ENCODE data around the gene PPP4R3A. TPM values are rescaled to one million over a fixed set of nuclear protein-coding genes. Genes with fewer than 3 reads are reported as not detected.

Gene PPP4R3A
- total RNA-seq = 57.7 to 73.9 TPM (median 64.5 TPM) in 3 replicates
- long read RNA-seq, full-length matches to known transcripts = 82 of 102 reads
- long read RNA-seq, partial matches to known transcripts = 2 of 102 reads
- long read RNA-seq, other reads (novel, unspliced or antisense) = 18 of 102 reads

- H3K4me3 Mint-ChIP-seq (ENCODE audit: unreplicated experiment) = peak within 1 kb of the TSS; percentile 100
These were observed at the start of gene PPP4R3A for GRCh38 chr14:91510171-91511042. PPP4R3A (minus strand) TSS chr14:91510310; CDS start chr14:91509647, 663 bp downstream.

GRCh38 chr14:91555531-91555930, 45.4 kb upstream of the PPP4R3A start:
- Mint-ChIP-seq H3K27ac (ENCODE audit: unreplicated experiment) (no peak overlapping the region), H3K27me3 (ENCODE audit: low read depth) (peaks cover 7% of the 10 kb centered on the region), H3K4me3 (ENCODE audit: unreplicated experiment) (no peak overlapping the region), H3K9me3 (ENCODE audit: low read depth) (peaks cover 15% of the 10 kb centered on the region), H3K4me1 (ENCODE audit: low read depth) (no peaks in the 10 kb centered on the region), H3K36me3 (ENCODE audit: low read depth) (no peaks in the 10 kb centered on the region)
- no peak for TF ChIP-seq CTCF (IDR thresholded peaks at IDR 0.05)
- no peak for DNase-seq (ENCODE audit: low spot score)

More at GRCh38 chr14:91510171-91511042, at the start of gene PPP4R3A:
- H3K9me3 Mint-ChIP-seq (ENCODE audit: low read depth) = no peaks in the 10 kb centered on the region
- peaks cover 4% of the 10 kb centered on the region for H3K36me3 Mint-ChIP-seq (ENCODE audit: low read depth)
- H3K4me1 Mint-ChIP-seq (ENCODE audit: low read depth) = peaks cover 25% of the 10 kb centered on the region
- no peak for TF ChIP-seq CTCF (IDR thresholded peaks at IDR 0.05)
- H3K27ac Mint-ChIP-seq (ENCODE audit: unreplicated experiment) = peak within 1 kb of the TSS; percentile 100
- no peaks in the 10 kb centered on the region for H3K27me3 Mint-ChIP-seq (ENCODE audit: low read depth)
- DNase-seq (ENCODE audit: low spot score) = peak; percentile 98

GRCh38 chr14:91554535-91555332, 44.6 kb upstream of the PPP4R3A start:
- Mint-ChIP-seq H3K4me1 (ENCODE audit: low read depth) (no peaks in the 10 kb centered on the region), H3K4me3 (ENCODE audit: unreplicated experiment) (no peak overlapping the region), H3K27me3 (ENCODE audit: low read depth) (peaks cover 7% of the 10 kb centered on the region), H3K36me3 (ENCODE audit: low read depth) (no peaks in the 10 kb centered on the region), H3K9me3 (ENCODE audit: low read depth) (peaks cover 14% of the 10 kb centered on the region), H3K27ac (ENCODE audit: unreplicated experiment) (no peak overlapping the region)
- DNase-seq (ENCODE audit: low spot score) = no peak
- TF ChIP-seq CTCF (IDR thresholded peaks at IDR 0.05) = no peak

GRCh38 chr14:91548108-91548507, 38.0 kb upstream of the PPP4R3A start:
- Mint-ChIP-seq H3K4me1 (ENCODE audit: low read depth) (no peaks in the 10 kb centered on the region), H3K27ac (ENCODE audit: unreplicated experiment) (no peak overlapping the region), H3K4me3 (ENCODE audit: unreplicated experiment) (no peak overlapping the region), H3K27me3 (ENCODE audit: low read depth) (peaks cover 8% of the 10 kb centered on the region), H3K36me3 (ENCODE audit: low read depth) (no peaks in the 10 kb centered on the region), H3K9me3 (ENCODE audit: low read depth) (peaks cover 3% of the 10 kb centered on the region)
- DNase-seq (ENCODE audit: low spot score) = no peak
- no peak for TF ChIP-seq CTCF (IDR thresholded peaks at IDR 0.05)

Data from chondrocyte (in vitro differentiated cells).